ENCODE data around the gene CCDC144A. TPM values are rescaled to one million over a fixed set of nuclear protein-coding genes. Genes with fewer than 3 reads are reported as not detected.
A peak's percentile ranks its signal among the peaks of the same experiment; 100 is the strongest.
"Not testable (repeated sequence)": the region's sequence is repeated elsewhere in the genome, so short reads cannot be mapped to it uniquely, and the experiment has no call there.

CCDC144A gene
- total RNA-seq, 6 experiments from 2014 or later: 0.02 to 1.4 (median 0.28) TPM

DNA sequence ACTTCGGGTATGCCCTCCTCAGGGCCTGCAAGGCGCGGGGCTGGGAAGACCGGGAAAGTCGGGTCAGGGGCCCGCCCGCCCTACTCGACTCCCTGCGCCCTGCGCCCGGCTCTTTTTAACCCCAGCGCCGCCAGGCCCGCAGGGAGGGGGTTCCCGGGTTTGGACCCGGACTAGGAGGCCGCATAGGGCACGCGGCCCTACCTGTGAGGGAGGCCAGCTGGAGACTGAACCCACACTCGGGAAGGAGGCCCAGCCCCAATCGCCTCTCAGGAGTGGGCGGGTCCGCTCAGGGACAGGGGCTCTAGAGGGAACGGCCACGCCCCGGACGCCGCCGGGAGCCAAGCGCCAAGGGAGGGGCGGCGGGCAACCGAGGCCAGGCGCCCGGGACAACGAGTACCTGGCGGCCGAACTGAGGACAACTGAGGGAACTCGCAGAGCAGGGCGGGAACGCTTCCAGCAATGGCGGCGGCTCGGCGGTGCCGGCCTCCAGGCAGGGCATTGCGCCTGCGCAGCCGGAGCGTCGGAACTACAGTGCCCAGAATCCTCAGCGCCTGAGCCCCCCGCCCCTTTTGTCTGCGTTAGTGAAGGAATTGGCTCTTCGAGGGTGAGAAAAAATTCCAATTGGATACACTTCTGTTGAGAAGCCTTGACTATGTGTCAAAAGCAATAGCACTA, 36.5 kb upstream of the CCDC144A start, which contains the start of gene ZNF624:
Gene ZNF624, minus strand, starts transcription at position 484 of the 675 bp plus-strand sequence.
- peak within 1 kb of the TSS; percentile 87 to 92 (median 90) for H3K27ac ChIP-seq
- 0% methylated on average over 21 of the region's 55 CpGs for WGBS (ENCODE audit: insufficient coverage, low coverage, low lambda C conversion rate, missing lambda C conversion rate)
- peak within 1 kb of the TSS; percentile 70 to 73 (median 70) for H3K4me3 ChIP-seq
- DNase-seq: peak; percentile 95 to 99 (median 98)
- H3K4me1 ChIP-seq: no peaks in the 10 kb centered on the region
- no peaks in the 10 kb centered on the region for H3K36me3 ChIP-seq
- no peaks in the 10 kb centered on the region for H3K9me3 ChIP-seq
- H3K27me3 ChIP-seq: no peaks in the 10 kb centered on the region
- TF ChIP-seq, protein P1, sequence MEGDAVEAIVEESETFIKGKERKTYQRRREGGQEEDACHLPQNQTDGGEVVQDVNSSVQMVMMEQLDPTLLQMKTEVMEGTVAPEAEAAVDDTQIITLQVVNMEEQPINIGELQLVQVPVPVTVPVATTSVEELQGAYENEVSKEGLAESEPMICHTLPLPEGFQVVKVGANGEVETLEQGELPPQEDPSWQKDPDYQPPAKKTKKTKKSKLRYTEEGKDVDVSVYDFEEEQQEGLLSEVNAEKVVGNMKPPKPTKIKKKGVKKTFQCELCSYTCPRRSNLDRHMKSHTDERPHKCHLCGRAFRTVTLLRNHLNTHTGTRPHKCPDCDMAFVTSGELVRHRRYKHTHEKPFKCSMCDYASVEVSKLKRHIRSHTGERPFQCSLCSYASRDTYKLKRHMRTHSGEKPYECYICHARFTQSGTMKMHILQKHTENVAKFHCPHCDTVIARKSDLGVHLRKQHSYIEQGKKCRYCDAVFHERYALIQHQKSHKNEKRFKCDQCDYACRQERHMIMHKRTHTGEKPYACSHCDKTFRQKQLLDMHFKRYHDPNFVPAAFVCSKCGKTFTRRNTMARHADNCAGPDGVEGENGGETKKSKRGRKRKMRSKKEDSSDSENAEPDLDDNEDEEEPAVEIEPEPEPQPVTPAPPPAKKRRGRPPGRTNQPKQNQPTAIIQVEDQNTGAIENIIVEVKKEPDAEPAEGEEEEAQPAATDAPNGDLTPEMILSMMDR (IDR thresholded peaks at IDR 0.05): no peak
- TF ChIP-seq POLR2A (IDR thresholded peaks at IDR 0.05): peak; percentile 92
- intact Hi-C loops (cut with DNase I): no loop called here
- peak; percentile 96 to 99 (median 98) for ATAC-seq

GRCh38 chr17:16661217-16661616, 28.8 kb upstream of the CCDC144A start:
- H3K9me3 ChIP-seq: no peaks in the 10 kb centered on the region
- no peak for TF ChIP-seq POLR2A (IDR thresholded peaks at IDR 0.05)
- TF ChIP-seq, protein P1 (IDR thresholded peaks at IDR 0.05): no peak
- no peak overlapping the region for H3K27ac ChIP-seq
- H3K4me1 ChIP-seq: no peaks in the 10 kb centered on the region
- intact Hi-C loops (cut with DNase I): no loop called here
- ATAC-seq (no peak), DNase-seq (no peak)
- no peaks in the 10 kb centered on the region for H3K36me3 ChIP-seq
- H3K4me3 ChIP-seq: no peak overlapping the region
- H3K27me3 ChIP-seq: no peaks in the 10 kb centered on the region

GRCh38 chr17:16662936-16663335, 27.1 kb upstream of the CCDC144A start:
- H3K9me3 ChIP-seq: no peaks in the 10 kb centered on the region

GRCh38 chr17:16666553-16666906, 23.5 kb upstream of the CCDC144A start:
- H3K36me3 ChIP-seq; H3K27me3 ChIP-seq; intact Hi-C loops (cut with DNase I); H3K4me1 ChIP-seq; H3K9me3 ChIP-seq; DNase-seq; H3K27ac ChIP-seq: not testable (repeated sequence)
- ATAC-seq: peak in 1 of 4 donors; percentile 18
- no CpG with 5 or more reads among the region's 24 CpGs for WGBS (ENCODE audit: insufficient coverage, low coverage, low lambda C conversion rate, missing lambda C conversion rate)
- H3K4me3 ChIP-seq: peak overlapping the region in 1 of 3 donors; percentile 27

More at GRCh38 chr17:16662936-16663335, 27.1 kb upstream of the CCDC144A start:
- ATAC-seq (no peak), DNase-seq (no peak)
- no peaks in the 10 kb centered on the region for H3K36me3 ChIP-seq
- no peak overlapping the region for H3K27ac ChIP-seq
- no peaks in the 10 kb centered on the region for H3K27me3 ChIP-seq
- no peak overlapping the region for H3K4me3 ChIP-seq
- TF ChIP-seq, protein P1 (IDR thresholded peaks at IDR 0.05): no peak
- TF ChIP-seq POLR2A (IDR thresholded peaks at IDR 0.05): no peak
- intact Hi-C loops (cut with DNase I): no loop called here
- H3K4me1 ChIP-seq: no peaks in the 10 kb centered on the region
- 80% methylated on average over 1 of the region's 1 CpG for WGBS (ENCODE audit: insufficient coverage, low coverage, low lambda C conversion rate, missing lambda C conversion rate)

GRCh38 chr17:16666907-16667636, 23.0 kb upstream of the CCDC144A start:
- intact Hi-C loops (cut with DNase I); H3K27ac ChIP-seq; H3K9me3 ChIP-seq; DNase-seq; H3K27me3 ChIP-seq; H3K4me1 ChIP-seq; H3K36me3 ChIP-seq: not testable (repeated sequence)
- peak; percentile 18 to 56 (median 38) for ATAC-seq
- peak overlapping the region in 1 of 3 donors; percentile 27 for H3K4me3 ChIP-seq
- WGBS (ENCODE audit: insufficient coverage, low coverage, low lambda C conversion rate, missing lambda C conversion rate): 2% methylated on average over 15 of the region's 61 CpGs

Measured in right lobe of liver (tissue), 6 donors.